Liver (tissue), 9 donors: ENCODE data around the gene TP73. TPM values are rescaled to one million over a fixed set of nuclear protein-coding genes. Genes with fewer than 3 reads are reported as not detected.

ENCODE experiments used
- DNase-seq: peaks from one replicate; pipeline ENCODE4 v3.0.0-alpha.2; 2017; ENCODE audit warnings: low spot score
- H3K27ac ChIP-seq, 2 donors: one replicate each; pipeline ENCODE4 v1.7.0; 2013; ENCODE audit warnings: inconsistent platforms in 2 of 2, low read length in 2 of 2, control low read depth in 1 of 2, low read depth in 1 of 2, mild to moderate bottlenecking in 1 of 2
- H3K27me3 ChIP-seq, 4 donors: one replicate each; pipeline versions ENCODE4 v1.6.1 to v1.7.0; 2013; ENCODE audit warnings: low read length in 3 of 4, inconsistent platforms in 1 of 4, mild to moderate bottlenecking in 1 of 4, moderate library complexity in 1 of 4; ENCODE audit not compliant: control insufficient read depth in 4 of 4, insufficient read depth in 4 of 4
- H3K36me3 ChIP-seq, 4 donors: one replicate each; pipeline versions ENCODE4 v1.6.1 to v1.7.0; 2013; ENCODE audit warnings: low read length in 3 of 4, mild to moderate bottlenecking in 3 of 4, low read depth in 1 of 4, moderate library complexity in 1 of 4; ENCODE audit not compliant: control insufficient read depth in 4 of 4, insufficient read depth in 3 of 4
- H3K4me1 ChIP-seq, 4 donors: one replicate each; pipeline versions ENCODE4 v1.6.1 to v1.7.0; 2013; ENCODE audit warnings: low read length in 3 of 4, mild to moderate bottlenecking in 3 of 4, moderate library complexity in 1 of 4; ENCODE audit not compliant: control insufficient read depth in 4 of 4, insufficient read depth in 4 of 4
- H3K4me3 ChIP-seq, 3 donors: one replicate each; pipeline versions ENCODE4 v1.6.1 to v1.7.0; 2013; ENCODE audit warnings: low read length in 3 of 3, control low read depth in 1 of 3, low read depth in 1 of 3, mild to moderate bottlenecking in 1 of 3
- H3K9ac ChIP-seq, 2 donors: one replicate each; pipeline ENCODE4 v1.7.0; 2013; ENCODE audit warnings: low read length in 2 of 2, mild to moderate bottlenecking in 2 of 2, moderate library complexity in 2 of 2, control low read depth in 1 of 2, low read depth in 1 of 2
- H3K9me3 ChIP-seq, 4 donors: one replicate each; pipeline versions ENCODE4 v1.6.1 to v1.7.0; 2013; ENCODE audit warnings: low read length in 3 of 4; ENCODE audit not compliant: control insufficient read depth in 4 of 4
- ATF3 ChIP-seq: IDR thresholded peaks from 2 replicates; pipeline ENCODE4 v1.6.1; 2016; ENCODE audit warnings: antibody characterized with exemption
- EGR1 ChIP-seq, 2 donors: IDR thresholded peaks; 2 replicates each; pipeline ENCODE4 v1.6.1; 2016 to 2018; ENCODE audit warnings: antibody characterized with exemption in 2 of 2, low read depth in 2 of 2
- FOXA1 ChIP-seq: IDR thresholded peaks from 2 replicates; pipeline ENCODE4 v1.6.1; 2016; ENCODE audit warnings: antibody characterized with exemption
- FOXA2 ChIP-seq: IDR thresholded peaks from 2 replicates; pipeline ENCODE4 v1.6.1; 2016; ENCODE audit warnings: antibody characterized with exemption
- GABPA ChIP-seq, 2 donors: IDR thresholded peaks in 1 of 2; conservative IDR thresholded peaks in 1 of 2; 2 replicates each; pipeline ENCODE4 v1.6.1; 2016; ENCODE audit warnings: antibody characterized with exemption in 2 of 2, mild to moderate bottlenecking in 1 of 2, moderate library complexity in 1 of 2
- HNF4A ChIP-seq, 2 donors: conservative IDR thresholded peaks; 2 replicates each; pipeline ENCODE4 v1.6.1; 2016; ENCODE audit warnings: antibody characterized with exemption in 2 of 2, mild to moderate bottlenecking in 2 of 2
- HNF4G ChIP-seq: IDR thresholded peaks from 2 replicates; pipeline ENCODE4 v1.6.1; 2016; ENCODE audit warnings: antibody characterized with exemption
- JUND ChIP-seq, 2 donors: IDR thresholded peaks; 2 replicates each; pipeline ENCODE4 v1.6.1; 2016; ENCODE audit warnings: antibody characterized with exemption in 2 of 2
- NR2F2 ChIP-seq: IDR thresholded peaks from 2 replicates; pipeline ENCODE4 v1.6.1; 2016; ENCODE audit warnings: antibody characterized with exemption
- RAD21 ChIP-seq, 2 donors: IDR thresholded peaks; 2 replicates each; pipeline ENCODE4 v1.6.1; 2016; ENCODE audit warnings: antibody characterized with exemption in 2 of 2, mild to moderate bottlenecking in 2 of 2
- REST ChIP-seq: IDR thresholded peaks from 2 replicates; pipeline ENCODE4 v1.6.1; 2016; ENCODE audit warnings: antibody characterized with exemption, mild to moderate bottlenecking
- RXRA ChIP-seq, 2 donors: IDR thresholded peaks; 2 replicates each; pipeline ENCODE4 v1.6.1; 2017 to 2018; ENCODE audit warnings: antibody characterized with exemption in 2 of 2, mild to moderate bottlenecking in 1 of 2
- SP1 ChIP-seq: IDR thresholded peaks from 2 replicates; pipeline ENCODE4 v1.6.1; 2018; ENCODE audit warnings: antibody characterized with exemption, mild to moderate bottlenecking
- TAF1 ChIP-seq: conservative IDR thresholded peaks from 2 replicates; pipeline ENCODE4 v1.6.1; 2016; ENCODE audit warnings: antibody characterized with exemption, mild to moderate bottlenecking
- YY1 ChIP-seq: IDR thresholded peaks from 2 replicates; pipeline ENCODE4 v1.6.1; 2016; ENCODE audit warnings: antibody characterized with exemption, mild to moderate bottlenecking
- WGBS: extraction: QIAGEN DNeasy Blood & Tissue Kit; methylation state at CpG from one replicate; pipeline ENCODE4 v1.1.7; 2013; 5-methylcytosine and 5-hydroxymethylcytosine counted together
- polyA plus RNA-seq, 2 donors: library from polyadenylated mRNA; stranded (reverse) in 1 of 2; unstranded in 1 of 2; fragments of 200-250 nt in 1 of 2; fragments of >200 nt in 1 of 2; fragmentation: Nextera tagmentation in 1 of 2; extraction: Ambion mirVana in 1 of 2; gene quantifications; one replicate each; pipeline versions ENCODE4 v1.2.1 to v1.2.3, GENCODE V29; 2013 to 2015
- total RNA-seq, 2 donors: library from RNA; depleted of rRNA; stranded (reverse); fragments of >200 nt; gene quantifications; one replicate each; pipeline ENCODE4 v1.2.3, GENCODE V29; 2014
- TF ChIP-seq, protein P1 (sequence below): fragments of 150-350 bp; IDR thresholded peaks from 2 replicates; pipeline ENCODE4 v1.5.1; 2017; ENCODE audit warnings: improper control_type of control experiment, low read depth, low read length; ENCODE audit not compliant: missing input control
- TF ChIP-seq, protein P2 (sequence below): IDR thresholded peaks from 2 replicates; pipeline ENCODE4 v1.6.1; 2016; ENCODE audit warnings: antibody characterized with exemption
- TF ChIP-seq, protein P3 (sequence below): IDR thresholded peaks from 2 replicates; pipeline ENCODE4 v1.6.1; 2016; ENCODE audit warnings: antibody characterized with exemption
- donor health status: healthy.
- donor health status: healthy.
- donor health status: healthy.
- donor health status: healthy.
- donor health status: healthy.

The TP73 gene
- total and polyA plus RNA-seq, 4 donors: 0.08 to 0.29 (median 0.18) TPM

DNA sequence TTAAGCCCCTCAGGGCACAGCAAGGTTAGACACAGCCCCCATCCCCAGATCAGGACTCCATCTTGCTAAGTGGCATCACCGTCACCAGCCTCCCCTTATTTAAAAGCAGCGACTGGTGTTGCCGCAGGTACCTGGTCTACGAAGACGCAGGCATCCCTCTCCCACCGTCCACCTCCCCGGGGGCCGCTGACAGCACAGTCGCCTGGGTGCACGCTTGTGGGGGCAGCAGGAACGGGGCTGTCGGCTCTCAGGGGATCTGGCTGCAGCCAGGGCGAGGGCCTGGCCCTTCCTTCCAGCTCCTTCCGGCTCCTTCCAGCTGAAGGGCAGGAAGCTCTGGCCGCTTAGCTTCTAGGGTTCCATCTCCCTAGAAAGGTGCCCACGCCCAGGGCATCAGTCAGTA lies 82.3 kb downstream of the TP73 start:
- no peak for DNase-seq
- H3K36me3 ChIP-seq: peaks cover 1 to 28% (median 8%) of the 10 kb centered on the region in 4 donors

More for the DNA sequence above, 82.3 kb downstream of the TP73 start:
- WGBS: 94% methylated on average over 16 of the region's 16 CpGs
- H3K4me3 ChIP-seq: no peak overlapping the region
- peaks cover 1 to 14% (median 10%) of the 10 kb centered on the region in 4 donors for H3K4me1 ChIP-seq
- no peaks in the 10 kb centered on the region for H3K27me3 ChIP-seq
- no peak overlapping the region for H3K9ac ChIP-seq
- no peaks in the 10 kb centered on the region for H3K9me3 ChIP-seq
- no peak for TF ChIP-seq GABPA (IDR thresholded peaks at IDR 0.05 in 1 of 2, conservative IDR thresholded peaks at IDR 0.05 in 1 of 2)
- TF ChIP-seq HNF4G: no peak
- TF ChIP-seq FOXA1: no peak
- TF ChIP-seq RXRA (IDR thresholded peaks at IDR 0.05): no peak
- no peak for TF ChIP-seq SP1
- TF ChIP-seq, protein P1, sequence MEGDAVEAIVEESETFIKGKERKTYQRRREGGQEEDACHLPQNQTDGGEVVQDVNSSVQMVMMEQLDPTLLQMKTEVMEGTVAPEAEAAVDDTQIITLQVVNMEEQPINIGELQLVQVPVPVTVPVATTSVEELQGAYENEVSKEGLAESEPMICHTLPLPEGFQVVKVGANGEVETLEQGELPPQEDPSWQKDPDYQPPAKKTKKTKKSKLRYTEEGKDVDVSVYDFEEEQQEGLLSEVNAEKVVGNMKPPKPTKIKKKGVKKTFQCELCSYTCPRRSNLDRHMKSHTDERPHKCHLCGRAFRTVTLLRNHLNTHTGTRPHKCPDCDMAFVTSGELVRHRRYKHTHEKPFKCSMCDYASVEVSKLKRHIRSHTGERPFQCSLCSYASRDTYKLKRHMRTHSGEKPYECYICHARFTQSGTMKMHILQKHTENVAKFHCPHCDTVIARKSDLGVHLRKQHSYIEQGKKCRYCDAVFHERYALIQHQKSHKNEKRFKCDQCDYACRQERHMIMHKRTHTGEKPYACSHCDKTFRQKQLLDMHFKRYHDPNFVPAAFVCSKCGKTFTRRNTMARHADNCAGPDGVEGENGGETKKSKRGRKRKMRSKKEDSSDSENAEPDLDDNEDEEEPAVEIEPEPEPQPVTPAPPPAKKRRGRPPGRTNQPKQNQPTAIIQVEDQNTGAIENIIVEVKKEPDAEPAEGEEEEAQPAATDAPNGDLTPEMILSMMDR: no peak
- TF ChIP-seq HNF4A (conservative IDR thresholded peaks at IDR 0.05): no peak
- TF ChIP-seq NR2F2: no peak
- TF ChIP-seq ATF3: no peak
- TF ChIP-seq JUND (IDR thresholded peaks at IDR 0.05): no peak
- no peak for TF ChIP-seq REST
- TF ChIP-seq YY1: no peak
- TF ChIP-seq, protein P2, sequence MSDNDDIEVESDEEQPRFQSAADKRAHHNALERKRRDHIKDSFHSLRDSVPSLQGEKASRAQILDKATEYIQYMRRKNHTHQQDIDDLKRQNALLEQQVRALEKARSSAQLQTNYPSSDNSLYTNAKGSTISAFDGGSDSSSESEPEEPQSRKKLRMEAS: no peak
- TF ChIP-seq, protein P3, sequence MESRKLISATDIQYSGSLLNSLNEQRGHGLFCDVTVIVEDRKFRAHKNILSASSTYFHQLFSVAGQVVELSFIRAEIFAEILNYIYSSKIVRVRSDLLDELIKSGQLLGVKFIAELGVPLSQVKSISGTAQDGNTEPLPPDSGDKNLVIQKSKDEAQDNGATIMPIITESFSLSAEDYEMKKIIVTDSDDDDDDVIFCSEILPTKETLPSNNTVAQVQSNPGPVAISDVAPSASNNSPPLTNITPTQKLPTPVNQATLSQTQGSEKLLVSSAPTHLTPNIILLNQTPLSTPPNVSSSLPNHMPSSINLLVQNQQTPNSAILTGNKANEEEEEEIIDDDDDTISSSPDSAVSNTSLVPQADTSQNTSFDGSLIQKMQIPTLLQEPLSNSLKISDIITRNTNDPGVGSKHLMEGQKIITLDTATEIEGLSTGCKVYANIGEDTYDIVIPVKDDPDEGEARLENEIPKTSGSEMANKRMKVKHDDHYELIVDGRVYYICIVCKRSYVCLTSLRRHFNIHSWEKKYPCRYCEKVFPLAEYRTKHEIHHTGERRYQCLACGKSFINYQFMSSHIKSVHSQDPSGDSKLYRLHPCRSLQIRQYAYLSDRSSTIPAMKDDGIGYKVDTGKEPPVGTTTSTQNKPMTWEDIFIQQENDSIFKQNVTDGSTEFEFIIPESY: no peak
- no peak for TF ChIP-seq RAD21 (IDR thresholded peaks at IDR 0.05)
- TF ChIP-seq FOXA2: no peak
- TF ChIP-seq EGR1 (IDR thresholded peaks at IDR 0.05; ENCODE audit: low read depth in 2 of 2): no peak
- TF ChIP-seq TAF1: no peak
- H3K27ac ChIP-seq: no peak overlapping the region
